Activated T-cell treated with anti-CD3 and anti-CD28 coated beads, Interleukin-2, amount 50 U/mL, for 72 hours (primary cell): Measurements from ENCODE around the gene CTAGE9. TPM values are rescaled to one million over a fixed set of nuclear protein-coding genes. Genes with fewer than 3 reads are reported as not detected.

Source experiments
- ATAC-seq, 2 donors: fragments of 150-1000 bp; cut with Tn5 transposase; replicated peaks in 1 of 2; 2 replicates each; pipeline ENCODE4 v1.10.0; 2021; ENCODE audit warnings: moderate library complexity in 2 of 2, mild to moderate bottlenecking in 1 of 2
- DNase-seq, 2 donors: peaks; one replicate each; pipeline ENCODE4 v3.0.0; 2021 to 2022; ENCODE audit warnings: mixed read lengths in 1 of 2
- H3K27ac Mint-ChIP-seq: one replicate; pipeline ENCODE4 v1.8.0; 2022; ENCODE audit warnings: mild to moderate bottlenecking, moderate library complexity, mixed read lengths
- H3K27me3 Mint-ChIP-seq: one replicate; pipeline ENCODE4 v1.8.0; 2022; ENCODE audit warnings: low read depth, mixed read lengths
- H3K36me3 Mint-ChIP-seq, 2 donors: one replicate each; pipeline ENCODE4 v1.8.0; 2022; ENCODE audit warnings: mixed read lengths in 2 of 2, mild to moderate bottlenecking in 1 of 2; ENCODE audit not compliant: insufficient read depth in 2 of 2
- H3K4me1 Mint-ChIP-seq: one replicate; pipeline ENCODE4 v1.8.0; 2022; ENCODE audit warnings: low read depth, mixed read lengths
- H3K4me3 Mint-ChIP-seq, 2 donors: one replicate each; pipeline ENCODE4 v1.8.0; 2022; ENCODE audit warnings: mild to moderate bottlenecking in 2 of 2, mixed read lengths in 2 of 2, moderate library complexity in 2 of 2
- H3K9me3 Mint-ChIP-seq, 2 donors: one replicate each; pipeline ENCODE4 v1.8.0; 2022; ENCODE audit warnings: mixed read lengths in 2 of 2
- total RNA-seq, 2 donors: library from RNA; stranded (reverse); gene quantifications; one replicate each; pipeline ENCODE4 v1.2.3, GENCODE V29; 2022

Gene CTAGE9
- total RNA-seq, 2 donors from 2014 or later: not detected

GRCh38 chr6:131741688-131742393 is 31.0 kb upstream of the CTAGE9 start:
- no peaks in the 10 kb centered on the region for H3K36me3 Mint-ChIP-seq
- H3K27me3 Mint-ChIP-seq: peaks cover 6% of the 10 kb centered on the region
- no peak overlapping the region for H3K4me3 Mint-ChIP-seq
- no peak overlapping the region for H3K27ac Mint-ChIP-seq
- H3K4me1 Mint-ChIP-seq: no peaks in the 10 kb centered on the region
- ATAC-seq (no peak), DNase-seq (no peak)
- no peaks in the 10 kb centered on the region for H3K9me3 Mint-ChIP-seq

- no peak overlapping the region for H3K4me3 Mint-ChIP-seq
- ATAC-seq (no peak), DNase-seq (no peak)
- no peak overlapping the region for H3K27ac Mint-ChIP-seq
- peaks cover 6% of the 10 kb centered on the region for H3K27me3 Mint-ChIP-seq
- H3K36me3 Mint-ChIP-seq: no peaks in the 10 kb centered on the region
- no peaks in the 10 kb centered on the region for H3K9me3 Mint-ChIP-seq
- no peaks in the 10 kb centered on the region for H3K4me1 Mint-ChIP-seq
Observed at GRCh38 chr6:131740161-131740560, 29.3 kb upstream of the CTAGE9 start.

- no peaks in the 10 kb centered on the region for H3K4me1 Mint-ChIP-seq
- H3K27ac Mint-ChIP-seq: no peak overlapping the region
- H3K27me3 Mint-ChIP-seq: peaks cover 3% of the 10 kb centered on the region
- DNase-seq: no peak
- no peaks in the 10 kb centered on the region for H3K9me3 Mint-ChIP-seq
- no peak overlapping the region for H3K4me3 Mint-ChIP-seq
- no peak for ATAC-seq
- no peaks in the 10 kb centered on the region for H3K36me3 Mint-ChIP-seq
Observed at GRCh38 chr6:131739136-131739535, 28.3 kb upstream of the CTAGE9 start.

- Mint-ChIP-seq H3K27ac (no peak overlapping the region), H3K4me3 (no peak overlapping the region), H3K27me3 (no peaks in the 10 kb centered on the region), H3K36me3 (no peaks in the 10 kb centered on the region), H3K4me1 (no peaks in the 10 kb centered on the region), H3K9me3 (no peaks in the 10 kb centered on the region)
- no peak for ATAC-seq
- no peak for DNase-seq
Observed at GRCh38 chr6:131736811-131737210, 26.0 kb upstream of the CTAGE9 start.

- Mint-ChIP-seq H3K4me1 (no peaks in the 10 kb centered on the region), H3K4me3 (no peak overlapping the region), H3K36me3 (no peaks in the 10 kb centered on the region), H3K9me3 (no peaks in the 10 kb centered on the region), H3K27ac (no peak overlapping the region), H3K27me3 (no peaks in the 10 kb centered on the region)
- no peak for ATAC-seq
- no peak for DNase-seq
Observed at GRCh38 chr6:131736003-131736596, 25.3 kb upstream of the CTAGE9 start.

- H3K9me3 Mint-ChIP-seq: no peaks in the 10 kb centered on the region
- no peaks in the 10 kb centered on the region for H3K27me3 Mint-ChIP-seq
- H3K27ac Mint-ChIP-seq: no peak overlapping the region
- no peaks in the 10 kb centered on the region for H3K4me1 Mint-ChIP-seq
- no peak for DNase-seq
- H3K4me3 Mint-ChIP-seq: no peak overlapping the region
- no peak for ATAC-seq
- no peaks in the 10 kb centered on the region for H3K36me3 Mint-ChIP-seq
Observed at GRCh38 chr6:131733376-131734016, 22.7 kb upstream of the CTAGE9 start.

GRCh38 chr6:131731224-131731623 is 20.4 kb upstream of the CTAGE9 start:
- H3K4me3 Mint-ChIP-seq: no peak overlapping the region
- H3K27me3 Mint-ChIP-seq: no peaks in the 10 kb centered on the region
- H3K9me3 Mint-ChIP-seq: no peaks in the 10 kb centered on the region
- DNase-seq (no peak), ATAC-seq (no peak)
- H3K4me1 Mint-ChIP-seq: no peaks in the 10 kb centered on the region
- no peak overlapping the region for H3K27ac Mint-ChIP-seq
- H3K36me3 Mint-ChIP-seq: peaks cover 0 to 4% of the 10 kb centered on the region in 2 donors

DNA sequence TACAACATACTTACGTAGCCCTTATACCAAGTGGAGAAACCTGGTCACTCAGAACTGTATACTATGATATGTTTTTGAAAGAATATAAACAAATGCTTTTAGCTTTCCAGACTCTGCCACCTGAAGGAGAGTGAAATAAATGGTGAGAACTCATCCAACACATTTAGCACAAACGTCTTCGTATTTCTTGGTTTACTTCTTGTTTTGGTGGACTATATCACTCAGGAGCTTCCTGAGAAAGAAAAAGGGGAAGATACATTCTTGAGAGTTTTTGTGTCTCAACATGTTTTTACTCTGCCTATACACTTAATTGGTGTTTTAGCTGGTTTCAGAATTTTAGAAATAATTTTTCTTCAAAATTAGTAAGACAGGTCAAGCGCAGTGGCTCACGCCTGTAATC is 19.4 kb upstream of the CTAGE9 start:
- DNase-seq: no peak
- H3K9me3 Mint-ChIP-seq: no peaks in the 10 kb centered on the region
- H3K27ac Mint-ChIP-seq: no peak overlapping the region
- H3K4me1 Mint-ChIP-seq: no peaks in the 10 kb centered on the region
- ATAC-seq: no peak
- H3K36me3 Mint-ChIP-seq: peaks cover 0 to 4% of the 10 kb centered on the region in 2 donors
- H3K4me3 Mint-ChIP-seq: no peak overlapping the region
- H3K27me3 Mint-ChIP-seq: no peaks in the 10 kb centered on the region

- Mint-ChIP-seq H3K36me3 (peaks cover 0 to 4% of the 10 kb centered on the region in 2 donors), H3K27me3 (no peaks in the 10 kb centered on the region), H3K27ac (no peak overlapping the region), H3K4me1 (no peaks in the 10 kb centered on the region), H3K9me3 (no peaks in the 10 kb centered on the region), H3K4me3 (no peak overlapping the region)
- no peak for ATAC-seq
- no peak for DNase-seq
Observed at GRCh38 chr6:131729550-131729949, 18.7 kb upstream of the CTAGE9 start.

- no peak overlapping the region for H3K27ac Mint-ChIP-seq
- H3K4me1 Mint-ChIP-seq: no peaks in the 10 kb centered on the region
- H3K4me3 Mint-ChIP-seq: no peak overlapping the region
- H3K27me3 Mint-ChIP-seq: no peaks in the 10 kb centered on the region
- ATAC-seq: peak in 1 of 2 donors; percentile 59
- peaks cover 0 to 4% of the 10 kb centered on the region in 2 donors for H3K36me3 Mint-ChIP-seq
- no peak for DNase-seq
- no peaks in the 10 kb centered on the region for H3K9me3 Mint-ChIP-seq
Observed at GRCh38 chr6:131728296-131728939, 17.6 kb upstream of the CTAGE9 start.

DNA sequence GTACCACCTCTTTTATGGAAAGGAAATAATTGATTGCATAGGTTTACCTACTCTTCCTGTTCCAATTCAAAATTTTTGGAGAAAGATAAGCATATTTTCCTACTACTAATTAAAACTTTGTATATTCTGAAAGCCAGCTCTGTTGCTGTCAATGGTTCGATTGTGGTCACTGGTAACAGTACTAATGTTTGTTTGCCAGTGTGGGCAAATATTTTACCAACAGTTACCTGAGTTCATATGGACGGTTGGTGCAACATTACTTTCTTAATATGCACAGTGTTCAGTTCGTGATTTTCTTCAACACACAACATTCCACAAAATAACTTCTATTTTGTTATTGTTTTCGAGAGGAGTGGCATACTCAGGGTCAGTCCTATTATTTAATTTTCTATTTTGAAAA is 17.1 kb upstream of the CTAGE9 start:
- ATAC-seq: no peak

DNA sequence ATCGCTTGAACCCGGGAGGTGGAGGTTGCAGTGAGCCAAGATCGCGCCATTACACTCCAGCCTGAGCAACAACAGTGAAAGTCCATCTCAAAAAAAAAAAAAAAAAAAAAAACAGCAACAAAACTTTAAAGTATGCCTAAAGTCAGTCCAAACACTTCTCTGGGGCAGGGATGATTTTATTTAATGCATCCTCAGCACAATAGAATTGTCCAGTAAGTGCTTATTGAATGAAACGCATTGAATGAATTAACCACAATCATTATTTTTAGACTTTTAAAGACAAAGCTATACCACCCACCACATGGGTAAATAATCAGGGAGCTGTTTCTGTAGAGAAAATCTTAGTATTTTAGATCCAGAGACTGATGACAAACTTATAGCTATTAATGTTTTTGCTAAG is 16.6 kb upstream of the CTAGE9 start:
- H3K27me3 Mint-ChIP-seq: no peaks in the 10 kb centered on the region
- H3K4me1 Mint-ChIP-seq: no peaks in the 10 kb centered on the region
- DNase-seq (no peak), ATAC-seq (no peak)
- peaks cover 0 to 4% of the 10 kb centered on the region in 2 donors for H3K36me3 Mint-ChIP-seq
- H3K4me3 Mint-ChIP-seq: no peak overlapping the region
- H3K9me3 Mint-ChIP-seq: no peaks in the 10 kb centered on the region
- H3K27ac Mint-ChIP-seq: no peak overlapping the region

More for the DNA sequence above, 17.1 kb upstream of the CTAGE9 start:
- no peaks in the 10 kb centered on the region for H3K9me3 Mint-ChIP-seq
- H3K4me3 Mint-ChIP-seq: no peak overlapping the region
- no peaks in the 10 kb centered on the region for H3K27me3 Mint-ChIP-seq
- DNase-seq: no peak
- peaks cover 0 to 4% of the 10 kb centered on the region in 2 donors for H3K36me3 Mint-ChIP-seq
- no peak overlapping the region for H3K27ac Mint-ChIP-seq
- no peaks in the 10 kb centered on the region for H3K4me1 Mint-ChIP-seq

- no peak for ATAC-seq
- H3K9me3 Mint-ChIP-seq: no peaks in the 10 kb centered on the region
Observed at GRCh38 chr6:131724114-131724513, 13.3 kb upstream of the CTAGE9 start.

More at GRCh38 chr6:131724114-131724513, 13.3 kb upstream of the CTAGE9 start:
- Mint-ChIP-seq H3K4me3 (no peak overlapping the region), H3K4me1 (no peaks in the 10 kb centered on the region), H3K27ac (no peak overlapping the region), H3K36me3 (peaks cover 0 to 4% of the 10 kb centered on the region in 2 donors), H3K27me3 (no peaks in the 10 kb centered on the region)
- DNase-seq: no peak
